ENCODE measurements around the gene TRPM4. TPM values are rescaled to one million over a fixed set of nuclear protein-coding genes. Genes with fewer than 3 reads are reported as not detected.
"Not testable (repeated sequence)": the region's sequence is repeated elsewhere in the genome, so short reads cannot be mapped to it uniquely, and the experiment has no call there.

TRPM4 gene
- polyA plus RNA-seq, 3 donors: 8.5 to 45.9 (median 11.9) TPM

DNA sequence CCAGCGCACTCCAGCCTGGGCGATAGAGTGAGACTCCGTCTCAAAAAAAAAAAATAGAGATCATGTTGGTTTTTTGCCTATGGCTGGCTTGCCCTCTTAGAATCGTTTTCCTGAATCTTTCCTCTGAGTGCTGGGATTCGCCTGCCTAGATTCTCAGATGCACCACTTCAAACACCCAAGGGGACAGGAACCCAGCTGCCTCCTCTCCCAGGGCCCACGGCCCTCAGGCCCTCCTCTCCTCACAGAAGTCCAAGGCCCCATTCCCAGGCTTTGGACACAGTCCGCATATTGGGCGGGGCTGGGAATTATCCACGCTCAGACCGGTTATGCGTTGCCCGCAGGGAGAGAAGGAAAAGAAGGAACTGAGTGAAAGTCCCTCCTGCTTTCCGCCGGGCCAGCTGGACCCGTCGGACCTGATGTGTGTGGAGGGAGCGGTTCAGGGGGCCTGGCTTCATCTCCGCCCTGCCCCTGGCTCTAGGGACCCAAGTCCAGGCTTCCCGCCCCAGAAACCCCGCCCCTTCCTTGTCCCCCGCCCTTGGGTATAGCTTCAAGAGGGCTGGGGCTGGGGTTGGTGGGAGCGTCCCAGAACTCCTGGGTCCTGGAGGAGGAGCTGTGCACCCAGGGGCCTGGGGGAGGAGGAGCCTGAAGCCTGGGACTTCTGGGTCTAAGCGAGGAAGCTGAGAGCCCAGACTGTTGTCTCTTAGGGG is 32.4 kb upstream of the TRPM4 start:
- no peak overlapping the region for H3K27ac ChIP-seq (ENCODE audit: low read depth, low read length)
- WGBS, 3 donors: 38 to 52% (median 40%) methylated on average over 23 of the region's 23 CpGs

DNA sequence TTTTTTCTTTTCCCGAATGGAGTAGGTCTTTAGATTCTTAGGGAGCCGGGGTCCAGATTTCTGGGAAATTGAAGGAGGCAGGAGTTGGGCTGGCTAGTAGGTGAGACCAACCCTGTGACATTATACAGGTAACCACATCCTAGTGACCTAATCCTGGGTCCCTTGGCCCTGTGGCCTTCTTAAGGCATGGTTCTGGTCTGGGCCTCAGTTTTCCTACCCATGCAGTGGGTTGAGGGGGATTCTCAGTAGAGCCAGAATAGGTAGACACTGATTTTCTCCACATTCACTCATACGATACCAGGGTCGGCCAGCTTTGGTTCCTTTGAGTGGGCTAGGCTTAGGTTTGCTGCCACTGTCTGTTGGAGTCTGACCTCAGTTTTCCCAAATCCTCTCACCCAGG is 31.0 kb upstream of the TRPM4 start:
- H3K27ac ChIP-seq (ENCODE audit: low read depth, low read length): no peak overlapping the region
- WGBS, 3 donors: 75 to 78% (median 77%) methylated on average over 4 of the region's 4 CpGs

DNA sequence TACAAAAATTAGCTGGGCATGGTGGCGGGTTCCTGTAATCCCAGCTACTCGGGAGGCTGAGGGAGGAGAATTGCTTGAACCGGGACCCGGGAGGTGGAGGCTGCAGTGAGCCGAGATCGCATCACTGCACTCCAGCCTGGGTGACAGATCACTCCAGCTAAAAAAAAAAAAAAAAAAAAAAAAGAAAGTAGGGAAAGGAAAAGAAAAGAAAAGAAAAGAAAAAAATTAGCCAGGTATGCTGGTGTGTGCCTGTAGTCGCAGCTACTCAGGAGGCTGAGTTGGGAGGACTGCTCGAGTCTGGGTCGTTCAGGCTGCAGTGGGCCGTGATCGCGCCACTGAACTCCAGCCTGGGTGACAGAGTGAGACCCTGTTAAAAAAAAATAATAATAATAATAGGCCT is 30.4 kb upstream of the TRPM4 start:
- WGBS, 3 donors: 95 to 97% (median 96%) methylated on average over 12 of the region's 12 CpGs
- not testable (repeated sequence) for H3K27ac ChIP-seq (ENCODE audit: low read depth, low read length)

DNA sequence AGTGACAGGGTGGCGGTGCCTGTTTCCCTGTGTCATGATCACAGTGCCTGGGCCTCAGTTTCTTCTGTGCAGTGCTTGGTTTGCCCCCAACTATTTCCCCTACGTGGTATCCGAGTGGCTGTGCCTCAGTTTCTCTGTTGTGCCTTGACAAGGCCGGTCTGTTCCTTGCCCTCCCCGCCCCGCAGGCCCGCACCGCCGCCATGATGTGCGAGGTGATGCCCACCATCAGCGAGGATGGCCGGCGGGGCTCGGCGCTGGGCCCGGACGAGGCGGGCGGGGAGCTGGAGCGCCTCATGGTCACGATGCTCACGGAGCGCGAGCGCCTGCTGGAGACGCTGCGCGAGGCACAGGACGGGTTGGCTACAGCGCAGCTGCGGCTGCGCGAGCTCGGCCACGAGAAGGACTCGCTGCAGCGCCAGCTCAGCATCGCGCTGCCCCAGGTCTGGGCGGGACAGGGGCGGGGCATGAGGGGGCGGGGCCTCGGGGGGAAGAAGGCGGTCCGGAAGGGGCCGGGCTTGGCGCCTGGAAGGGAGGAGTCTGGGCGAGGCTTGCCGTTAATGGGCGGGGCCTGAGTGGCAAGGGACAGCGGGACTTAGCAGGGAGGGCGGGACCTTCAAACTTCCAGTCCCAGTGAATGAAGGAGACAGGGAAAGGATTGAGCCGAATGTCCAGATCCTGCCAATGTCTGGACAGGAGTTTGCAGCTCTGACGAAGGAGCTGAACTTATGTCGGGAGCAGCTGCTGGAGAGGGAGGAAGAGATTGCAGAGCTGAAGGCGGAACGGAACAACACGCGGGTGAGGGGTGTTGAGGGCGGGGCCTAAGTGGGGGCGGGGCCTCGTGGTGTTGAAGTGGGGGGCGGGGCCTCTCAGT is 29.7 kb upstream of the TRPM4 start:
- no peak overlapping the region for H3K27ac ChIP-seq (ENCODE audit: low read depth, low read length)
- WGBS, 3 donors: 4 to 5% (median 4%) methylated on average over 59 to 63 of the region's 63 CpGs

DNA sequence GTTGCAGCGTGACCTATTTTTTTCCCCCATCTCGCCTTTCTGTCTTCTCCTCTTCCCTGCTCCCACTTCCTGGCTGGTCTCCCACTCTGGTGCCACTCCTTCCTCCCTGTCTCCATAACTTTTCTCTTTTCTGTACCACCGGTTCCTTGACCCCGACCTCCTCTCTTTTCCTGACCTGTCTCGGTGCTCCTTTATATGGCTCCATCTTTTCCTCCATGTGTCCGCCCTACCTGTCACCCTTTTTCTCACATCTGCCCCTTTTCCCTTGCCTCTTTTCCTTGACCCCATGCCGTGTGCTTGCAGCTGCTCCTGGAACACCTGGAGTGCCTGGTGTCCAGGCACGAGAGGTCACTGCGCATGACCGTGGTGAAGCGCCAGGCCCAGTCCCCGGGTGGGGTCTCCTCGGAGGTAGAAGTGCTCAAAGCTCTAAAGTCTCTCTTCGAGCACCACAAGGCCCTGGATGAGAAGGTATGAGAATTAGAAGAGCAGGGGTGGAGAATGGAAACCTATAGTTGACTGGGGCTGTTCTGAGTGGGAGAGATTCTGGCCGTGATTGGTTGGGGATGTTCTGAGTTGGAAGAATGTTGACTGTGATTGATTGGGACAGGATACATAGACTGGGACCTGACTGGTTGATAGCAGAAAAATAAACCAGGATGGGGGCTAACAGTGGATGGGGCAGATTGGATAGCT is 28.9 kb upstream of the TRPM4 start:
- 41 to 68% (median 50%) methylated on average over 15 of the region's 15 CpGs for WGBS, 3 donors
- no peak overlapping the region for H3K27ac ChIP-seq (ENCODE audit: low read depth, low read length)

DNA sequence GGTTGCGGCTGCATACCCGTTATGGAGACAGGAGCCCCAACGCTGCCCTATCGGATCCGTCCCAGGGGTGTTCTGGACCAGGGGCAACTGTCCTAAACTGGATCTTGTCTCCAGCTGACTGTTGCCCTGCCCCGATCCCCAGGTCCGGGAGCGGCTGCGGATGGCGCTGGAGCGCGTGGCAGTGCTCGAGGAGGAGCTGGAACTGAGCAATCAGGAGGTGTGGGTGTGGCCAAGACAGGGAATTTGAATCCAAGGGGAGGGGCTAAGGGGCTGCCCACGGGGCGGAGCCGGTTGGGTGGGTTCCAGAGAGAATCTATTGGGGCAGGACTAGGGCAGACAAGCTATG is 28.4 kb upstream of the TRPM4 start:
- no peak overlapping the region for H3K27ac ChIP-seq (ENCODE audit: low read depth, low read length)
- 22 to 67% (median 60%) methylated on average over 16 of the region's 16 CpGs for WGBS, 3 donors

DNA sequence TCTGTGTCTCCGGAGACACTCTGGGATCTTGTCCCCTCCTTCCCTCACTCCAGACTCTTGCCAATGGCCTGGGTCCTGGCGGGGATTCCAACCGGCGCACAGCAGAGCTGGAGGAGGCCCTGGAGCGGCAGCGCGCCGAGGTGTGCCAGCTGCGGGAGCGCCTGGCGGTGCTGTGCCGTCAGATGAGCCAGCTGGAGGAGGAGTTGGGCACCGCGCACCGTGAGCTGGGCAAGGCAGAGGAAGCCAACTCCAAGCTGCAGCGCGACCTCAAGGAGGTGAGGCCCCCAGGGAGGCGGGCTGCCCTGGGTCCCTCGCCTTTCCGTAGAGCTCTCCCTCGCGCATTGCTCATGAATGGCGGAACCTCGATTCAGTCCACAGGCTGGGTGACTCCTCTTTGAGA is 27.3 kb upstream of the TRPM4 start:
- 92 to 97% (median 94%) methylated on average over 24 of the region's 24 CpGs for WGBS, 3 donors
- H3K27ac ChIP-seq (ENCODE audit: low read depth, low read length): no peak overlapping the region

DNA sequence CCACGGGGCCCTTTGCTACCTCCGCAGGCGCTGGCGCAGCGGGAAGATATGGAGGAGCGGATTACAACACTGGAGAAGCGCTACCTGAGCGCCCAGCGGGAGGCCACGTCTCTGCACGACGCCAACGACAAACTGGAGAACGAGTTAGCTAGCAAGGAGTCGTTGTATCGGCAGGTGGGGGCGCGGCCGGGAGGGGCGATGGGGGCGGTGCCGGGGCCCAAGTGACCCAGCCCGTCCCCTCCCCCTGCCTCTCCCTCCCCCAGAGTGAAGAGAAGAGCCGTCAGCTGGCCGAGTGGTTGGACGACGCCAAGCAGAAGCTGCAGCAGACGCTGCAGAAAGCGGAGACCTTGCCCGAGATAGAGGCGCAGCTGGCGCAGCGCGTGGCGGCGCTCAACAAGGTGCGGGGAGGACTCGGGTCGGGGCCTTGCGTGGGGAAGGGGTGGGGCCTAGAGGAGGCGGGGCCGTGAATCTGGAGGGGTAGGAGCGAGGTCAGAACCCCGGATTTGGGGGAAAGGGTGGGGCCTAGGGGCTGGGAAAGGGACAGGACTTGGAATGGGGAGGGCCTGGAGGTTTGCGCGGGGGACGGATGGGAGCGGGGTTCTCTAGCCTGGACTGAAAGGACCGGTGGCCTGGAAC is 24.5 kb upstream of the TRPM4 start:
- H3K27ac ChIP-seq (ENCODE audit: low read depth, low read length): no peak overlapping the region
- 28 to 33% (median 32%) methylated on average over 46 to 49 of the region's 49 CpGs for WGBS, 3 donors

DNA sequence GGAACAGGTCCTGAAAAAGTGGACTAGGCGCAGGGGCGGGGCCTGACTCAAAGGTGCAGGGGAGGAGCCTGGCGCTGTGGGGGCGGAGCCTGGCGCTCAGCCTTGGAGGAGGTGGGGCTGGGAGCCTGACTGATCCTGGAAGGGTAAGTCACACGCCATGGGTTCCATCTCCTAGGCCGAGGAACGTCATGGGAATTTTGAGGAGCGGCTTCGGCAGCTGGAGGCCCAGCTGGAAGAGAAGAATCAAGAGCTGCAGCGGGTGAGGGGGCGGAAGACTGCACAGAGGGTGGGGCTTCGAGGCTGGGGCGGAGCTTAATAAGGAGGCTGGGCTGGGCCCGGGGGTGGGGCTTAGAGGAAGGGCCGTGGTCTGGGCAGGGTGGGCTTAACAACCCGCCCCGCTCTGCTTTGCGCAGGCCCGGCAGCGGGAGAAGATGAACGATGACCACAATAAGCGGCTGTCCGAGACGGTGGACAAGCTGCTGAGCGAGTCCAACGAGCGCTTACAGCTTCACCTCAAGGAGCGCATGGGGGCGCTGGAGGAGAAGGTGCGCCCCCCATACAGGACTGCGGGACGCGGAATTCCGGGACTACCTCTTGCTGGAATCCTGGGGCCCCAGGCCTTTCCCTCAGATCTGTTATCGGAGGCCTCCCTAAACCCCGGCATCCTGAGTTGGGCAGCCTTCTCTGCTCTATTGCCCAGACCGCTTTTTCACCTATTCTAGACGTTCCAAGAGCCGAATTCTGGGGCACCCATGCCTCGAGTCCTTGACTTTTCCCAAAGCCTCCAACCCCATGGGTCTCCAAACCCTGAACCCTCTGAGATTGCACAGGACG is 23.8 kb upstream of the TRPM4 start:
- WGBS, 3 donors: 26 to 45% (median 43%) methylated on average over 39 to 42 of the region's 42 CpGs

DNA sequence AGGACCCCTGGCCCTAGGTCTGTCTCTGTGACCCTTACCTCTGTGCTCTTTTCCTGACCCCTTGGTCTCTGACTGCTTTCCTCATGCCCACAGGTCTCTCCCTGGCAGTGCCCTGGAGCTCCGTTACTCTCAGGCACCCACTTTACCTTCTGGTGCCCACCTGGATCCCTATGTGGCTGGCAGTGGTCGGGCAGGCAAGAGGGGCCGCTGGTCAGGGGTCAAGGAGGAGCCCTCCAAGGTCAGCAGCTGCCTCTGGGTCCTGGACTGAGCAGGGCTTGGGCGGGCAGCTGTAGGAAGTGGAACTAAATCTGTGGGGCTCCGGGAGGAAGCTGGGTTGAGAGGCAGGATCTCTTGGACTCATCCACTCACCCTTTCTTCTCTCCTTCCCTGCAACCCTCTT is 21.9 kb upstream of the TRPM4 start:
- no peak overlapping the region for H3K27ac ChIP-seq (ENCODE audit: low read depth, low read length)
- 89 to 94% (median 89%) methylated on average over 5 of the region's 5 CpGs for WGBS, 3 donors

More for the DNA sequence above, 23.8 kb upstream of the TRPM4 start:
- no peak overlapping the region for H3K27ac ChIP-seq (ENCODE audit: low read depth, low read length)

DNA sequence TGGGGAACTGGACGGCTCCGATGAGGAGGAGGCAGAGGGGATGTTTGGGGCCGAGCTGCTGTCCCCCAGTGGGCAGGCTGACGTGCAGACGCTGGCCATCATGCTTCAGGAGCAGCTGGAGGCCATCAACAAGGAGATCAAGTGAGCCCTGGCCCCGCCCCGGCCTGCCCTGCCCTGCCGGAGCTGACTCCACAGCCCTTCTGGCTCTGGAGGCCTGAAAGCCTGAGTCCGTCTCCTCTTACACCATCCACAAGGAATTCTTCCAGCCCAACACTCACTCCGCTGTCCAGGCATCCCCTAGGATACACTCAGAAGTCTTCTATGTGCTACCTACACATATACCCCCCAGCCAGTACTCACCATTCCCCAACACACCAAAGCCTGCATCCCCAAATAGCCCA is 20.8 kb upstream of the TRPM4 start:
- WGBS, 3 donors: 66 to 84% (median 72%) methylated on average over 10 of the region's 10 CpGs
- H3K27ac ChIP-seq (ENCODE audit: low read depth, low read length): no peak overlapping the region

DNA sequence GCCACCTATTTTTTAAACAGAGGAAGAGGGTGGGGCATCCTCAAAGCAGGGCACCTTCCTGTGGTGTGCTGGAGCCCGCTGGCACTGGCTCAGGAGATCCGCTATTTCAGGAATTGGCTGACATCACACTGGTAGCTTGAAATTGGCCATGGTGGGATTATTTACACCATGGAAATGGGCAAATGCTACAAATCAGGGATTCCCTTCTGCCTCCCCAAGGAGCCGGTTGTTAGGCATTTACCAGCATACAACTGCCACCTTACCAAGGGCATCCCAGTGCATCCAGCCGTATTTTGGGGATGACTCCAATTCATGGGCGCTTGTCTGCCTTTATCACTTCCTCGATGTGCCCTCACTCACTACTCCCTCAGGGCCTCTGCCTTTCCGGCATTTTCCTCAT is 16.6 kb upstream of the TRPM4 start:
- 75 to 86% (median 85%) methylated on average over 7 of the region's 7 CpGs for WGBS, 3 donors

DNA sequence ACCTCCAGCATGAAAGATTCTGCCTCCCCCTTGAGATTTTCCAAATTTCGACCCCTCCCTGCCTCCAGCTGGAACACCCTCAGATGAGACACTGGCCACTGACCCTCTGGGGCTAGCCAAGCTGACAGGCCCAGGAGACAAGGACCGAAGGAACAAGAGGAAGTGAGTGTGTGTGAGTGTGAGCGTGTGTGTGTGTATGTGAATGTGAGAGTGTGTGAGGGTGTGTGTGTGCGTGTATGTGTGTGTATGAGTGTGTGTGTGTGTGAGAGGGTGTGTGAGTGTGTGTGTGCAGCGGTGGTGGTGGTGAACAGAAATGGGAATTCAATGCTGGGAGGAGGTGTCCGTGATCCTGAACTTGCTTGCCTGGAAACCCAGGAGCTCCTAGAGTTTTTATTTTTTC is 16.2 kb upstream of the TRPM4 start:
- H3K27ac ChIP-seq (ENCODE audit: low read depth, low read length): no peak overlapping the region
- WGBS, 3 donors: 80 to 84% (median 80%) methylated on average over 6 of the region's 6 CpGs

More for the DNA sequence above, 16.6 kb upstream of the TRPM4 start:
- no peak overlapping the region for H3K27ac ChIP-seq (ENCODE audit: low read depth, low read length)

DNA sequence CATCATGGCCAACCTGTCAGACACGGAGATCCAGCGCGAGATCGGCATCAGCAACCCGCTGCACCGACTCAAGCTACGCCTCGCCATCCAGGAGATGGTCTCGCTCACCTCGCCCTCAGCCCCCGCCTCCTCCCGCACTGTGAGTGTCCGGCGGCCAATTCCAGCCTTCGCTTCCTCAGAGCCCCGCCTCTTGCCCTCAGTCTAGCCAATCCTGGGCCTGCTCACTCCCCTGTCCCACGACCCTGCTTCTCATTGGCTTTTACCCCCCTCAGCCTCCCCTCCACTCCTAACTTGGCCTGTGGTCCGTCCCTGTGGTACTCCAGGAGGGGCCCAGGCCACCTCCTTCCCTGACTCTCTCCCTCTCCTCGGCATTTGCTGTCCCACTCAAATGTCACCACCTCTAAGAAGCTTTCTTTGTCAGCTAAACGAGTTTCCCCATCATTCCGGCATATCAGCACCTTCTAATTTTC is 14.7 kb upstream of the TRPM4 start:
- no peak overlapping the region for H3K27ac ChIP-seq (ENCODE audit: low read depth, low read length)

DNA sequence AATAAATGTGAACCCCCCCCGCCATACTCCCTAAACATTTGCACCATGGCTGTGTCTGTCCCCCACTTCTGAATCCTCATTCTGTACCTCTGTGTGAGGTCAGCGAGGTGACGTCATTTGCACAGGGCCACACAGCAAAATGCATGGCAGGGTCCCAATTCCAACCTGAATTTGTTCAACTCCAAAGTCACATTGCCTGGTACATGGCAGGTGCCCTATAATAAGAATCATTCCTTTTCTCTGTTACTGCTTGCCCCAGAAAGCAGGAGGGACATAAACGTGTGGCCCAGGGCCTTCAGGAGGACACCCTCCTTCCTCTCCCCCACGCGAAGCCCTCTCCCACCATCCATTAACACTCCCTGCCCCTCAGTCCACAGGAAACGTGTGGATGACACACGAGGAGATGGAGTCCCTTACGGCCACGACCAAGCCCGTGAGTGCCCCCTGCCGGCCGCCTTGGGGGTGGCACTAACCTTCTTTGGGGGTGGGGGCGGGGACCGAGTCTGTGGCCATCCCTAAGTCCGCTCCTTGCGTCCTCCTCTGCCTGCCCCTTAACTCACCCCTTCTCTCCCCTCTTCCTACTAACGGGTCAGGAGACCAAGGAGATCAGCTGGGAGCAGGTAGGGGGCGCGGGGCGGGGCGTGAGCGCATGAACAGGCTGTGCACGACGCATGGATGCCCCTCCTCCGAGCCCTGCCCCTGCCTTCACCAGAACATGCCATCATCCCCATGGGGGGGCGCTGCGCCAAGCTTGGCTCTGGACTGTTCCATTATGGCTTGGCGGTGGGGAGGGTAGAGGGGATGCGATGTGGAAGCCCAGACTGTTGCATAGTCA is 11.8 kb upstream of the TRPM4 start:
- no peak overlapping the region for H3K27ac ChIP-seq (ENCODE audit: low read depth, low read length)
- 8 to 10% (median 9%) methylated on average over 25 to 30 of the region's 30 CpGs for WGBS, 3 donors

More for the DNA sequence above, 14.7 kb upstream of the TRPM4 start:
- WGBS, 3 donors: 3 to 7% (median 4%) methylated on average over 20 to 21 of the region's 21 CpGs

DNA sequence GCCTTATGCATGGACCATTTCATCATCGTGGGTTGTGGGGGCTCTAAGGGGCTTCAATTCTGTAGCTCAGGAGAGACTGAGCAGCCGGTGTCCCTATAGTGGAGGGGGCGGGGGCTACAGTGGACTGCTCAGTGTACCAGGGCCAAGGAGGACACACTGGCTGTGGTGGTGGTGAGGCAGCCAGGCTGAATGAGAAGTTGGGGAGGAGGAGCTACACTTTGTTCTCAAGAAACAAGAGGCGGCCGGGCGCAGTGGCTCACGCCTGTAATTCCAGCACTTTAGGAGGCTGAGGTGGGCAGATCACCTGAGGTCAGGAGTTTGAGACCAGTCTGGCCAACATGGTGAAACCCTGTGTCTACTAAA is 11.2 kb upstream of the TRPM4 start:
- H3K27ac ChIP-seq (ENCODE audit: low read depth, low read length): not testable (repeated sequence)
- WGBS, 3 donors: 33 to 47% (median 40%) methylated on average over 7 of the region's 7 CpGs

DNA sequence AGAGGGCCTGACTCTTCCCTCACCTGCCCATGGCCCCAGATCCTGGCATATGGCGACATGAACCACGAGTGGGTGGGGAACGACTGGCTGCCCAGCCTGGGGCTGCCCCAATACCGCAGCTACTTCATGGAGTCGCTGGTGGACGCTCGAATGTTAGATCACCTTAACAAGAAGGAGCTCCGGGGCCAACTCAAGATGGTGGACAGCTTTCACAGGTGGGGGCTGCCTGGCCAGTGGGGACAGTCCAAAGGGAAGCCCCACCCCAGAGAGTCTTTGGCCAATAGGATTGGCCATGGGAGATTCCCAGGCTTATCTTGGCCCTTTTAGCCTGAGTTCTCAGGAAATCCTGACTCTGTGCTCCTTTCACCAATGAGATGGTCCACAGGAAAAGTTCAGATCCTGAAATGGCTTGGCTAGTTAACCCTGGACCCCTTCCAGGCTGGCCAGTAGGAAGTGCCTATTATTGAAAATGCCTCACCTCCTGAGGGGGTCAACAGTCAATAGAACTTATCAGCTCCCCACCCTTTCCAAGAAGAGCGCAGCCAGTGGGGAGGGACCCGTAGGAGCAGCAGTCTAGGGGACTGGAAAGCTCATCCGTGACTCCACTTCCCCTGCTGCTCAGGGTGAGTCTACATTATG is 9.4 kb upstream of the TRPM4 start:
- H3K27ac ChIP-seq (ENCODE audit: low read depth, low read length): no peak overlapping the region
- 66 to 74% (median 70%) methylated on average over 11 of the region's 11 CpGs for WGBS, 3 donors

Data from adipose tissue (tissue), 3 donors.